Prostate gland (tissue), 2 donors: ENCODE data around the gene MAGI2.

ENCODE experiments used
- CTCF ChIP-seq, 4 experiments: fragments of 200-600 bp in 2 of 4; fragments of 450-650 bp in 2 of 4; sonication (generic) in 2 of 4; IDR thresholded peaks; 1 replicate in 3 of 4; 2 replicates in 1 of 4; pipeline ENCODE4 v1.5.1; 2016 to 2019; ENCODE audit warnings: antibody characterized with exemption in 4 of 4, mild to moderate bottlenecking in 2 of 4, moderate library complexity in 2 of 4
- POLR2AphosphoS5 ChIP-seq: sonication (generic); formaldehyde crosslinking; IDR thresholded peaks from one replicate; pipeline ENCODE4 v1.6.1; 2017; ENCODE audit warnings: antibody characterized with exemption

- TF ChIP-seq POLR2AphosphoS5 (no peak), CTCF (IDR thresholded peaks at IDR 0.05) (no peak)
These were observed 241.1 kb downstream of the MAGI2 start for GRCh38 chr7:79212334-79212733.
